Hepatocyte (in vitro differentiated cells): ENCODE measurements around the gene KCNMA1. TPM values are rescaled to one million over a fixed set of nuclear protein-coding genes. Genes with fewer than 3 reads are reported as not detected.

ENCODE experiments used
- DNase-seq: peaks from one replicate; pipeline ENCODE4 v3.0.0-alpha.2; 2016; ENCODE audit warnings: low spot score
- H2AFZ ChIP-seq: fragments of 200-600 bp; sonication (generic); 2 replicates; pipeline ENCODE4 v1.6.0; 2016; ENCODE audit warnings: antibody characterized with exemption, mild to moderate bottlenecking
- H3K27ac ChIP-seq: fragments of 200-600 bp; sonication (generic); 2 replicates; pipeline ENCODE4 v1.5.1; 2016; ENCODE audit warnings: mild to moderate bottlenecking
- H3K27me3 ChIP-seq: fragments of 200-600 bp; sonication (generic); 2 replicates; pipeline ENCODE4 v1.6.1; 2016
- H3K36me3 ChIP-seq: fragments of 200-600 bp; sonication (generic); replicated peaks from 2 replicates; pipeline ENCODE4 v1.5.1; 2016; ENCODE audit warnings: low read depth; ENCODE audit not compliant: insufficient read depth
- H3K4me1 ChIP-seq: fragments of 200-600 bp; sonication (generic); 2 replicates; pipeline ENCODE4 v1.5.1; 2016; ENCODE audit warnings: mild to moderate bottlenecking, moderate library complexity; ENCODE audit not compliant: insufficient read depth
- H3K4me2 ChIP-seq: fragments of 200-600 bp; sonication (generic); 2 replicates; pipeline ENCODE4 v1.6.0; 2016
- H3K4me3 ChIP-seq: fragments of 200-600 bp; sonication (generic); 2 replicates; pipeline ENCODE4 v1.5.1; 2016; ENCODE audit warnings: mild to moderate bottlenecking
- H3K79me2 ChIP-seq: fragments of 200-600 bp; sonication (generic); 2 replicates; pipeline ENCODE4 v1.6.0; 2017; ENCODE audit warnings: mild to moderate bottlenecking
- H3K9me2 ChIP-seq: fragments of 200-600 bp; sonication (generic); replicated peaks from 2 replicates; pipeline ENCODE4 v1.6.0; 2017; ENCODE audit warnings: mild to moderate bottlenecking; ENCODE audit not compliant: insufficient read depth
- H3K9me3 ChIP-seq: fragments of 200-600 bp; sonication (generic); 2 replicates; pipeline ENCODE4 v1.5.1; 2016; ENCODE audit warnings: low read depth, mild to moderate bottlenecking
- H4K20me1 ChIP-seq: fragments of 200-600 bp; sonication (generic); 2 replicates; pipeline ENCODE4 v1.6.0; 2016; ENCODE audit warnings: mild to moderate bottlenecking; ENCODE audit not compliant: insufficient read depth, poor library complexity, severe bottlenecking
- CTCF ChIP-seq: fragments of 200-600 bp; sonication (generic); IDR thresholded peaks from 2 replicates; pipeline ENCODE4 v1.5.1; 2016; ENCODE audit warnings: antibody characterized with exemption, mild to moderate bottlenecking; ENCODE audit not compliant: poor library complexity
- EZH2 ChIP-seq: fragments of 200-600 bp; sonication (generic); IDR thresholded peaks from 2 replicates; pipeline ENCODE4 v1.6.1; 2016; ENCODE audit warnings: antibody characterized with exemption, mild to moderate bottlenecking, borderline replicate concordance
- EZH2phosphoT487 ChIP-seq: fragments of 200-600 bp; sonication (generic); IDR thresholded peaks from one replicate; pipeline ENCODE4 v1.6.1; 2018; ENCODE audit warnings: antibody characterized with exemption, mild to moderate bottlenecking, low read depth, moderate library complexity; ENCODE audit not compliant: unreplicated experiment, severe bottlenecking
- WGBS: methylation state at CpG from one replicate; pipeline ENCODE4 v1.1.6; 2016; ENCODE audit warnings: low lambda C conversion rate; ENCODE audit errors: missing lambda C conversion rate; 5-methylcytosine and 5-hydroxymethylcytosine counted together
- polyA plus RNA-seq: library from polyadenylated mRNA; unstranded; fragments of >200 nt; fragmentation: Nextera tagmentation; extraction: Ambion mirVana; gene quantifications from 2 replicates; pipeline ENCODE4 v1.2.1, GENCODE V29; 2016
- total RNA-seq: library from RNA; depleted of rRNA; stranded (reverse); fragments of >200 nt; gene quantifications from 2 replicates; pipeline ENCODE4 v1.2.3, GENCODE V29; 2014

KCNMA1 gene
- total and polyA plus RNA-seq, 2 experiments from 2014 or later, result 42.6 to 73.3 TPM

- no peak for DNase-seq
- H3K27me3 ChIP-seq, result no peaks in the 10 kb centered on the region
- no peak overlapping the region for H3K4me2 ChIP-seq
- TF ChIP-seq EZH2phosphoT487, result no peak
- no peak for TF ChIP-seq CTCF
- TF ChIP-seq EZH2, result no peak
- no peak overlapping the region for H3K27ac ChIP-seq
- no peaks in the 10 kb centered on the region for H3K9me3 ChIP-seq
- no peaks in the 10 kb centered on the region for H3K4me1 ChIP-seq
- H4K20me1 ChIP-seq, result no peaks in the 10 kb centered on the region
- 77% methylated on average over 5 of the region's 5 CpGs for WGBS
- H3K79me2 ChIP-seq, result no peaks in the 10 kb centered on the region
- H3K36me3 ChIP-seq, result no peaks in the 10 kb centered on the region
- H3K4me3 ChIP-seq, result no peak overlapping the region
- H3K9me2 ChIP-seq, result no peaks in the 10 kb centered on the region
- H2AFZ ChIP-seq, result no peak overlapping the region
These were observed 490.8 kb downstream of the KCNMA1 start for GRCh38 chr10:77146712-77147336.

GRCh38 chr10:77144656-77145055 is 493.0 kb downstream of the KCNMA1 start:
- Histone ChIP-seq H3K9me2 (no peaks in the 10 kb centered on the region), H3K9me3 (no peaks in the 10 kb centered on the region), H2AFZ (no peak overlapping the region), H4K20me1 (no peaks in the 10 kb centered on the region), H3K4me2 (no peak overlapping the region), H3K27ac (no peak overlapping the region), H3K27me3 (no peaks in the 10 kb centered on the region), H3K36me3 (no peaks in the 10 kb centered on the region), H3K4me1 (peaks cover under 1% of the 10 kb centered on the region), H3K4me3 (no peak overlapping the region), H3K79me2 (no peaks in the 10 kb centered on the region)
- 74% methylated on average over 3 of the region's 3 CpGs for WGBS
- no peak for DNase-seq
- no peak for TF ChIP-seq EZH2phosphoT487
- TF ChIP-seq CTCF, result no peak
- TF ChIP-seq EZH2, result no peak

GRCh38 chr10:77139252-77140160 is 498.1 kb downstream of the KCNMA1 start:
- Histone ChIP-seq H3K79me2 (no peaks in the 10 kb centered on the region), H2AFZ (no peak overlapping the region), H3K36me3 (no peaks in the 10 kb centered on the region), H3K27ac (peak overlapping the region; percentile 25), H3K4me1 (peaks cover 11% of the 10 kb centered on the region), H4K20me1 (no peaks in the 10 kb centered on the region), H3K4me3 (no peak overlapping the region), H3K9me2 (no peaks in the 10 kb centered on the region), H3K9me3 (no peaks in the 10 kb centered on the region), H3K27me3 (no peaks in the 10 kb centered on the region), H3K4me2 (no peak overlapping the region)
- WGBS, result 90% methylated on average over 6 of the region's 6 CpGs
- DNase-seq, result no peak
- TF ChIP-seq CTCF, result no peak
- TF ChIP-seq EZH2, result no peak
- TF ChIP-seq EZH2phosphoT487, result no peak
